Liver (tissue), 3 donors: ENCODE data around the gene CLEC4C.

Experiments used
- ATF3 ChIP-seq: IDR thresholded peaks from 2 replicates; pipeline ENCODE4 v1.6.1; 2016; ENCODE audit warnings: antibody characterized with exemption
- CTCF ChIP-seq: fragments of 150-350 bp; IDR thresholded peaks from 2 replicates; pipeline ENCODE4 v1.5.1; 2017; ENCODE audit warnings: improper control_type of control experiment, low read depth, low read length; ENCODE audit not compliant: missing input control
- EGR1 ChIP-seq, 2 donors: IDR thresholded peaks; 2 replicates each; pipeline ENCODE4 v1.6.1; 2016 to 2018; ENCODE audit warnings: antibody characterized with exemption in 2 of 2, low read depth in 2 of 2
- FOXA1 ChIP-seq: IDR thresholded peaks from 2 replicates; pipeline ENCODE4 v1.6.1; 2016; ENCODE audit warnings: antibody characterized with exemption
- GABPA ChIP-seq, 2 donors: IDR thresholded peaks in 1 of 2; conservative IDR thresholded peaks in 1 of 2; 2 replicates each; pipeline ENCODE4 v1.6.1; 2016; ENCODE audit warnings: antibody characterized with exemption in 2 of 2, mild to moderate bottlenecking in 1 of 2, moderate library complexity in 1 of 2
- JUND ChIP-seq, 2 donors: IDR thresholded peaks; 2 replicates each; pipeline ENCODE4 v1.6.1; 2016; ENCODE audit warnings: antibody characterized with exemption in 2 of 2
- MAX ChIP-seq: IDR thresholded peaks from 2 replicates; pipeline ENCODE4 v1.6.1; 2016; ENCODE audit warnings: antibody characterized with exemption
- RAD21 ChIP-seq, 2 donors: IDR thresholded peaks; 2 replicates each; pipeline ENCODE4 v1.6.1; 2016; ENCODE audit warnings: antibody characterized with exemption in 2 of 2, mild to moderate bottlenecking in 2 of 2
- REST ChIP-seq: IDR thresholded peaks from 2 replicates; pipeline ENCODE4 v1.6.1; 2016; ENCODE audit warnings: antibody characterized with exemption, mild to moderate bottlenecking
- RXRA ChIP-seq, 2 donors: IDR thresholded peaks; 2 replicates each; pipeline ENCODE4 v1.6.1; 2017 to 2018; ENCODE audit warnings: antibody characterized with exemption in 2 of 2, mild to moderate bottlenecking in 1 of 2
- SP1 ChIP-seq: IDR thresholded peaks from 2 replicates; pipeline ENCODE4 v1.6.1; 2018; ENCODE audit warnings: antibody characterized with exemption, mild to moderate bottlenecking
- YY1 ChIP-seq: IDR thresholded peaks from 2 replicates; pipeline ENCODE4 v1.6.1; 2016; ENCODE audit warnings: antibody characterized with exemption, mild to moderate bottlenecking
- ZBTB33 ChIP-seq: IDR thresholded peaks from 2 replicates; pipeline ENCODE4 v1.6.1; 2016; ENCODE audit warnings: antibody characterized with exemption
- donor health status: healthy.
- donor health status: healthy.

- TF ChIP-seq CTCF (no peak), GABPA (IDR thresholded peaks at IDR 0.05 in 1 of 2, conservative IDR thresholded peaks at IDR 0.05 in 1 of 2) (no peak), REST (no peak), ZBTB33 (no peak), ATF3 (no peak), MAX (no peak), FOXA1 (no peak), JUND (IDR thresholded peaks at IDR 0.05) (no peak), SP1 (no peak), YY1 (no peak), EGR1 (IDR thresholded peaks at IDR 0.05; ENCODE audit: low read depth in 2 of 2) (no peak), RAD21 (IDR thresholded peaks at IDR 0.05) (no peak), RXRA (IDR thresholded peaks at IDR 0.05) (no peak)
These were observed 9.8 kb upstream of the CLEC4C start for GRCh38 chr12:7756993-7757392.
